Tibial artery (tissue), 4 donors: ENCODE data around the gene PTGDS.

ENCODE experiments used
- DNase-seq, 2 donors: peaks; one replicate each; pipeline ENCODE4 v3.0.0-alpha.2; 2019
- H3K27ac ChIP-seq, 2 donors: fragments of 200-600 bp; sonication (generic) in 1 of 2; 1 replicate in 1 of 2; 2 replicates in 1 of 2; pipeline ENCODE4 v1.5.1; 2018 to 2019; ENCODE audit warnings: mild to moderate bottlenecking in 1 of 2
- H3K27me3 ChIP-seq, 2 donors: fragments of 200-600 bp; sonication (generic) in 1 of 2; one replicate each; pipeline versions ENCODE4 v1.5.1 to v1.6.0; 2016 to 2019
- H3K36me3 ChIP-seq, 3 donors: fragments of 200-600 bp; sonication (generic) in 2 of 3; one replicate each; pipeline ENCODE4 v1.5.1; 2016 to 2019; ENCODE audit warnings: mild to moderate bottlenecking in 2 of 3
- H3K4me1 ChIP-seq, 4 donors: fragments of 200-600 bp; sonication (generic) in 2 of 4; 1 replicate in 3 of 4; 2 replicates in 1 of 4; pipeline ENCODE4 v1.5.1; 2016 to 2019
- H3K4me3 ChIP-seq, 2 donors: fragments of 200-600 bp; sonication (generic) in 1 of 2; 1 replicate in 1 of 2; 2 replicates in 1 of 2; pipeline ENCODE4 v1.5.1; 2018 to 2019; ENCODE audit warnings: mild to moderate bottlenecking in 2 of 2
- H3K9me3 ChIP-seq, 3 donors: fragments of 200-600 bp; sonication (generic) in 1 of 3; one replicate each; pipeline ENCODE4 v1.5.1; 2016 to 2019
- CTCF ChIP-seq, 2 experiments: fragments of 200-600 bp in 1 of 2; fragments of 450-650 bp in 1 of 2; IDR thresholded peaks; one replicate each; pipeline ENCODE4 v1.5.1; 2017 to 2019; ENCODE audit warnings: antibody characterized with exemption in 2 of 2, mild to moderate bottlenecking in 1 of 2, moderate library complexity in 1 of 2
- intact Hi-C: fragments of 100-400 bp; cut with DNase I; formaldehyde crosslinking; loops from one replicate; pipeline ENCODE4 v1.15.0; 2023; ENCODE audit warnings: low total_unique reads

PTGDS gene

GRCh38 chr9:136940526-136941230 lies 36.6 kb upstream of the PTGDS start:
- DNase-seq = no peak
- no peak for TF ChIP-seq CTCF (IDR thresholded peaks at IDR 0.05)
- peak overlapping the region; percentile 63 to 78 for H3K27ac ChIP-seq
- no peaks in the 10 kb centered on the region for H3K27me3 ChIP-seq
- no peaks in the 10 kb centered on the region for H3K9me3 ChIP-seq
- H3K4me3 ChIP-seq = no peak overlapping the region
- peaks cover 36 to 62% (median 45%) of the 10 kb centered on the region in 3 donors for H3K36me3 ChIP-seq
- H3K4me1 ChIP-seq = peaks cover 0 to 37% (median 31%) of the 10 kb centered on the region in 4 donors
- intact Hi-C loops = loop anchor here (5.0 kb wide), 2 partner anchors 53 to 148 kb away; partner anchors contain the start of genes TMEM141 and TRAF2

GRCh38 chr9:136941231-136942111 lies 35.8 kb upstream of the PTGDS start:
- H3K9me3 ChIP-seq = no peaks in the 10 kb centered on the region
- intact Hi-C loops = loop anchor here (5.0 kb wide), 2 partner anchors 54 to 149 kb away; partner anchors contain the start of genes TMEM141 and TRAF2
- H3K27me3 ChIP-seq = no peaks in the 10 kb centered on the region
- no peak for TF ChIP-seq CTCF (IDR thresholded peaks at IDR 0.05)
- DNase-seq = no peak
- peaks cover 0 to 37% (median 32%) of the 10 kb centered on the region in 4 donors for H3K4me1 ChIP-seq
- peaks cover 36 to 62% (median 45%) of the 10 kb centered on the region in 3 donors for H3K36me3 ChIP-seq
- H3K4me3 ChIP-seq = no peak overlapping the region
- peak overlapping the region; percentile 63 to 78 for H3K27ac ChIP-seq

DNA sequence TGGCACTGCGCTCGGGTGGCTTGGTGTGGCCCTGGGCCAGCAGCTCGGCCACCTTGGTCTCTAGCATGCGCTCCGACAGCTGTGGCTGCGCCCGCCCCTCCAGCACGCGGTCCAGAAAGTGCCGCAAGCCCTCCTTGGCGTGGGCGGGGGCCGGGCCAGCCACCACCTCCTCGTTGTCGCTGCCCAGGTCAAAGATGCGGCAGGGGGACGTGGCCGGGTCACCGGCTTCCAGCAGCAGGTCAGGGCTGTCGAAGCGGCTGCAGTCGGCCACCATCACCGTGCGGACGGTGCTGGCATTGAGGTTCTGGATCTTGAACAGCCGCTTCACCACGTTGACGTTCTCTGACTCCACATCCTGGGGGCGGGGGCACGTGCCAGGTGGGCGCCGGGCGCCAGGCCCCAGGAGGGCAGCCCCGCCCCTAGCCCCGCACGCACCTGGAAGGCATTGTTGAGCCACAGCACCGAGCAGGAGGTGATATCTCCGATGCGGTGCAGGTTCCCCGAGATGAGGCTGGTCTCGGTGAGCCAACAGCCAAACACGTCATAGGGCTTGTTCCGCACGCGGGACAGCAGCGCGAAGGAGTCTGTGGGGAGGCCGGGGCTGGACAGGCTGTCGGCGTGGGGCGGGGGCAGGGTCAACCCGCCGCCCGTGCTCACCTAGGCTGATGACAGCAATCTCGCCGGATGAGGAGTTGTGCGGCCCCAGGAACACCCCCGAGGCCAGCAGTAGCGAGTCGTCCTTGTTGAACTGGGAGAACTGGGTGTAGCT lies 35.0 kb upstream of the PTGDS start:
- Histone ChIP-seq H3K36me3 (peaks cover 34 to 57% (median 45%) of the 10 kb centered on the region in 3 donors), H3K27me3 (no peaks in the 10 kb centered on the region), H3K4me3 (peak overlapping the region in 1 of 2 donors; percentile 83), H3K9me3 (no peaks in the 10 kb centered on the region), H3K4me1 (peaks cover 0 to 44% (median 39%) of the 10 kb centered on the region in 4 donors), H3K27ac (peak overlapping the region; percentile 26 to 91)
- DNase-seq = peak in 1 of 2 donors; percentile 65
- TF ChIP-seq CTCF (IDR thresholded peaks at IDR 0.05) = no peak
- intact Hi-C loops = loop anchor here (5.0 kb wide), 2 partner anchors 55 to 150 kb away; partner anchors contain the start of genes TMEM141 and TRAF2

DNA sequence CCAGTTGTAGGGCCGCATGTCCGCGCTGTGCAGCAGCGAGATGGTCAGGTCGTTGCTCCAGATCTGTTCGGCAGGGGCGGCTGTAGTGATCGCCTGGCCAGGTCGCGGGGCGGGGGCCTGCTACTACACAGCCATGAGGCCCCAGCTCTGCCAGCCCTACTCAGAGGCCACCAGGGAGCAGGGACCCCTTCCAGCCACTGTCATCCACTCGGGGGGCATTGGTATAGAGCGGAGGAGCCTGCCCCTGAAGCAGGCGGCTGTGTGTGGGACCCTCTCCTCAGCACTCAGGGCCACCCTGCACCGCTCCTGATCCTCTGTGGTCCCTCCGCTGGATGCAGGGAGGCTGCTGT lies 34.4 kb upstream of the PTGDS start:
- Histone ChIP-seq H3K27ac (peak overlapping the region; percentile 88 to 91), H3K4me3 (peak overlapping the region; percentile 82 to 83), H3K36me3 (peaks cover 31 to 52% (median 45%) of the 10 kb centered on the region in 3 donors), H3K4me1 (peaks cover 0 to 50% (median 44%) of the 10 kb centered on the region in 4 donors), H3K9me3 (no peaks in the 10 kb centered on the region), H3K27me3 (no peaks in the 10 kb centered on the region)
- TF ChIP-seq CTCF (IDR thresholded peaks at IDR 0.05) = no peak
- intact Hi-C loops = loop anchor here (5.0 kb wide), 2 partner anchors 56 to 151 kb away; partner anchors contain the start of genes TMEM141 and TRAF2
- peak in 1 of 2 donors; percentile 68 for DNase-seq
